ENCODE measurements around the gene ABCA5. TPM values are rescaled to one million over a fixed set of nuclear protein-coding genes. Genes with fewer than 3 reads are reported as not detected.

The ABCA5 gene
- total and polyA plus RNA-seq, 4 donors, result 4.8 to 76.3 (median 19.8) TPM

DNA sequence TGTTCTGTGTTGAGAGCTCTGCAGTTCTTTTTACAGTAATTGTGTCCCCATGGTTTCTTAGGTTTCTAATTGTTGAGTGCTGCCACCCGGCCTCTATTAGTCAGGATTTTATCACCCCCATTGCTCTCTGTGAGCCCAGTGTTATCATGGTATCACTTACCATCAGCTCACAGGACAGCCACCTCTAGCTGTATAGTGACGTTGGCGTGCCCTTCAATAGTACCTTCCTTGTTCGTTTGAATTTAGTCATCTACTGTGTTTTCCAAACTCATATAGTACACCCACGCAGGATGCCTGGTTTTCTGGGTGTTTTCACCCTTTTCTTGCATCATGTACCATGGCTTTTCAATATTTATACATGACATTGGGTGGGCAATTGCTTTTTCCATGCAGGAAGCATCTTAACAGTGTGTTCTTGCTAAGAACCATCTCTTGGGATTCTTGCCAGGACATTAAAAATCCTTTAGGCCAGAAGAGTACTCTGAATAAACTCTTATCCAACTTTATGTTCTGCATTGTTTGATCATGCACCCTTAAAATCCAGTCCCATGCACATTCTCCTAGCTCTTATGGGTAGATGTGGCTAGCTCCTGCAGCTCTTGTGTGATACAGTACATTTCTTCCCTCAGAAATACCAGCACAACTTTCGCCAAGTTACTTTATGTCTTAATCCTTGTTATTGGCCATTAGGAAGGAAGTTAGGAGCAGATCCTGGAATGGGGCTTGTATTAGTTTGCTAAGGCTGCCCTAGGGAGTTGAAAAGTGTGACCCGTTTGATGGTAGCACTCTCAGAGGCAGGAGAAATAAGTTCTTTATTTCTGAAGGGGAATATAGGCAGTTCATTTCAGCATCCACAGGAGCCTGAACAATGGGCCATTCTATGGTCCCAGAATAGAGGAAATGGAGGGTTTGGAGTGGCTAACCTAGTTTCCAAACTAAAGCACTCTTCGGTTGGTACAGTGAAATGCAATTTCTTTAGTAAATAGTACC, 87.0 kb downstream of the ABCA5 start:
- Histone ChIP-seq H3K9me3 (ENCODE audit: control insufficient read depth in 4 of 4, insufficient read depth in 3 of 4, low read length in 3 of 4) (no peaks in the 10 kb centered on the region), H3K36me3 (ENCODE audit: control insufficient read depth in 4 of 4, insufficient read depth in 4 of 4, low read length in 4 of 4) (peaks cover 0 to 7% (median 2%) of the 10 kb centered on the region in 4 donors), H3K4me3 (no peak overlapping the region), H3K9ac (ENCODE audit: insufficient read depth in 1 of 2, low read length in 2 of 2) (no peak overlapping the region), H3K27me3 (ENCODE audit: control insufficient read depth in 3 of 3, insufficient read depth in 3 of 3, low read length in 2 of 3) (no peaks in the 10 kb centered on the region), H3K4me1 (ENCODE audit: control insufficient read depth in 5 of 5, insufficient read depth in 5 of 5, low read length in 5 of 5) (peaks cover 0 to 14% (median 0%) of the 10 kb centered on the region in 5 donors), H3K27ac (ENCODE audit: low read depth in 1 of 2, low read length in 1 of 2) (no peak overlapping the region)
- TF ChIP-seq, protein P1, sequence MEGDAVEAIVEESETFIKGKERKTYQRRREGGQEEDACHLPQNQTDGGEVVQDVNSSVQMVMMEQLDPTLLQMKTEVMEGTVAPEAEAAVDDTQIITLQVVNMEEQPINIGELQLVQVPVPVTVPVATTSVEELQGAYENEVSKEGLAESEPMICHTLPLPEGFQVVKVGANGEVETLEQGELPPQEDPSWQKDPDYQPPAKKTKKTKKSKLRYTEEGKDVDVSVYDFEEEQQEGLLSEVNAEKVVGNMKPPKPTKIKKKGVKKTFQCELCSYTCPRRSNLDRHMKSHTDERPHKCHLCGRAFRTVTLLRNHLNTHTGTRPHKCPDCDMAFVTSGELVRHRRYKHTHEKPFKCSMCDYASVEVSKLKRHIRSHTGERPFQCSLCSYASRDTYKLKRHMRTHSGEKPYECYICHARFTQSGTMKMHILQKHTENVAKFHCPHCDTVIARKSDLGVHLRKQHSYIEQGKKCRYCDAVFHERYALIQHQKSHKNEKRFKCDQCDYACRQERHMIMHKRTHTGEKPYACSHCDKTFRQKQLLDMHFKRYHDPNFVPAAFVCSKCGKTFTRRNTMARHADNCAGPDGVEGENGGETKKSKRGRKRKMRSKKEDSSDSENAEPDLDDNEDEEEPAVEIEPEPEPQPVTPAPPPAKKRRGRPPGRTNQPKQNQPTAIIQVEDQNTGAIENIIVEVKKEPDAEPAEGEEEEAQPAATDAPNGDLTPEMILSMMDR (IDR thresholded peaks at IDR 0.05; ENCODE audit: control extremely low read depth, extremely low read depth), result no peak
- WGBS, 2 donors, result 90 to 94% methylated on average over 8 of the region's 8 CpGs
- ATAC-seq (ENCODE audit: insufficient read depth, low FRiP score), result no peak
- peak in 1 of 3 donors; percentile 68 for DNase-seq

- ATAC-seq (ENCODE audit: insufficient read depth, low FRiP score), result no peak
- DNase-seq, result no peak
- H3K4me3 ChIP-seq, result no peak overlapping the region
- H3K36me3 ChIP-seq (ENCODE audit: control insufficient read depth in 4 of 4, insufficient read depth in 4 of 4, low read length in 4 of 4), result peaks cover 0 to 7% (median 0%) of the 10 kb centered on the region in 4 donors
- TF ChIP-seq, protein P1 (IDR thresholded peaks at IDR 0.05; ENCODE audit: control extremely low read depth, extremely low read depth), result no peak
- WGBS, 2 donors, result 85 to 88% methylated on average over 3 of the region's 3 CpGs
- H3K27me3 ChIP-seq (ENCODE audit: control insufficient read depth in 3 of 3, insufficient read depth in 3 of 3, low read length in 2 of 3), result no peaks in the 10 kb centered on the region
- H3K9me3 ChIP-seq (ENCODE audit: control insufficient read depth in 4 of 4, insufficient read depth in 3 of 4, low read length in 3 of 4), result peaks cover 0 to 3% (median 1%) of the 10 kb centered on the region in 4 donors
- H3K9ac ChIP-seq (ENCODE audit: insufficient read depth in 1 of 2, low read length in 2 of 2), result no peak overlapping the region
- H3K27ac ChIP-seq (ENCODE audit: low read depth in 1 of 2, low read length in 1 of 2), result no peak overlapping the region
- peaks cover 0 to 14% (median 0%) of the 10 kb centered on the region in 5 donors for H3K4me1 ChIP-seq (ENCODE audit: control insufficient read depth in 5 of 5, insufficient read depth in 5 of 5, low read length in 5 of 5)
These were observed 90.0 kb downstream of the ABCA5 start for GRCh38 chr17:69236946-69237345.

DNA sequence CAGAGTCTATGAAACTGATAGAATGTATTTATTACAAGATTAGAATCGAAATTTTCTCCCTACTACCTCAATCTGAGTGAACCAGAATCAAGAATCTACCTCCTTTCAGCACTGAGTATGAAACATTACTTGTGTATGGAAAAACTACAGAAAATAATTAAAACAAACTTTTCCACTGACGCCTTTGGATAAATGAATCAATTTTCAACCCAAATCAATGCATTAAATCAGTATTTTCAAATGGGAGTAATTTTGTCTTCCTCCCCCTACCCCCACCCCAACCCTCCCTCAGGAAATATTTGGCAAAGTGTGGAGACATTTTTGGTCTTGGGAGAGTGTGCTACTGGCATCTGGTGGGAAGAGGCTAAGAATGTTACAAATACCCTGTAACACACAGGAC, 90.5 kb downstream of the ABCA5 start:
- Histone ChIP-seq H3K4me3 (no peak overlapping the region), H3K9me3 (ENCODE audit: control insufficient read depth in 4 of 4, insufficient read depth in 3 of 4, low read length in 3 of 4) (peaks cover 0 to 3% (median 1%) of the 10 kb centered on the region in 4 donors), H3K9ac (ENCODE audit: insufficient read depth in 1 of 2, low read length in 2 of 2) (no peak overlapping the region), H3K27ac (ENCODE audit: low read depth in 1 of 2, low read length in 1 of 2) (no peak overlapping the region), H3K4me1 (ENCODE audit: control insufficient read depth in 5 of 5, insufficient read depth in 5 of 5, low read length in 5 of 5) (peaks cover 0 to 14% (median 0%) of the 10 kb centered on the region in 5 donors), H3K27me3 (ENCODE audit: control insufficient read depth in 3 of 3, insufficient read depth in 3 of 3, low read length in 2 of 3) (no peaks in the 10 kb centered on the region), H3K36me3 (ENCODE audit: control insufficient read depth in 4 of 4, insufficient read depth in 4 of 4, low read length in 4 of 4) (peaks cover 0 to 7% (median 0%) of the 10 kb centered on the region in 4 donors)
- DNase-seq (no peak), ATAC-seq (ENCODE audit: insufficient read depth, low FRiP score) (no peak)
- TF ChIP-seq, protein P1 (IDR thresholded peaks at IDR 0.05; ENCODE audit: control extremely low read depth, extremely low read depth), result no peak
- 65 to 86% methylated on average over 2 of the region's 2 CpGs for WGBS, 2 donors
